GM19395 (cell line): ENCODE data around the gene MDM4.
A peak's percentile ranks its signal among the peaks of the same experiment; 100 is the strongest.

Source experiments
- ATAC-seq: cut with Tn5 transposase; IDR thresholded peaks from one replicate; pipeline ENCODE4 v1.9.1; 2021; ENCODE audit warnings: mild to moderate bottlenecking, moderate library complexity; ENCODE audit not compliant: unreplicated experiment

The MDM4 gene

DNA sequence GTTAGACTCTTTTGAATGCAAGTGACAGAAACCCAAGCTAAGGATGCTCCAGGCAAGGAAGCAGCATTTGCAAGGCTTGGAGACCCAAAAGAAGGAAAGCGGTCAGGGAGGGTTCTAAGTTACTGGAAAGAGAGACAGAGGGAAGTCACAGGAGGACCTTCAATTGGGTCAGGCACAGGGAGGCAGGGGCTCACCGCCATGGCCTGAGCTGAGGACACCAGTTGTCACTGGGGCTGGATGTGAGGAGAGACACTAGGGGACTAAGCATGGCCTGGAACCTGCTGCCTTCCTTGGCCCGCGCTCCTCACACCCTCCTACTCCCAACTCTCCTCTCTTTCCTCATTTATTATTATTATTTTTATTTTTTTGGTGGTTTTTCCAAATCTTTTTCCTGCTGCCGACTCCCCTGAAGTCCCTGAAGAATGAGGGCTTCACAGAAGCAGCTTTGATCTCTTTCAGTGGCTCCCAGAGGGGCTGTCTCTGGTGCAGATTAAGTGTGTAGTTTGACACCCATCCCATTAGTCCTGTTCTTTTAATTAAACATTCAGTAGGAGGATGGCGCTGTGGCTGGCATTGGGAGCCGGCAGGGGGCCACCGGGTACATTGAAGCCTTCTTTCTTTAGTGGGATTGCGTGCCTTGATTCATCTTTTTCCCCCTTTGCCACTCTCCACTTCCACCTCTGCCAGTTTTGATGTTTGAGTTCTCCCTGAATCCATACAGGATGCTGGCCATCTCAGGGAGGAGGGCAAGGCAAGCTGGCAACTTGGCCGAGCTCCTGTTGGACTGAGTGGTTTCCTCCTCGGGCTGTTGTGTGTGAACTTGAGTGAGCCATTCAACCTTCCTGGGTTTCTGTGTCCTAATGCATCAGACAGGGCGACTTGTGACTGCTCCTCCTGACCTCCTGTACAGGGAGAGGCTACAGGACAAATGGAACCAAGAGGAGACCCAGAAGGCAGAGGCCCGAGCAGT lies 59.3 kb downstream of the MDM4 start:
- no peak for ATAC-seq

DNA sequence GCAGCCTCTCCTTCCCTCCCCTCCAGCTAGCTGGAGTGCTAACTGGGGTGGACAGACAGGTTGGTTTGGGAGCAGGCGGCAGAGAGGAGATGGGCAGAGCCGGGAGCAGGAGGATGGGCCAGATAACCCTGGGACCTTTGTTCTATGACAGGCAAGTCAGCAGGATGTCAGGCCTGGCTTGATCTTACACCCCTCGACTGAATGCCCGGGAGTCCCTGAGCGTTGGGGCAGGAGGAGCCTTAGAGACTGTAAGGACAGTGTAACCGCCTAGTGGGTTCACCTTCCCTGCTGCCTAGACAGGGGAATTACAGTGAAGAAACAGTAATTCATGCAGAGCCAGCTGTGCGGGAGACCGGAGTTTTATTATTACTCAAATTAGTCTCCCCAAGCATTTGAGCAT lies 60.2 kb downstream of the MDM4 start:
- ATAC-seq: no peak

DNA sequence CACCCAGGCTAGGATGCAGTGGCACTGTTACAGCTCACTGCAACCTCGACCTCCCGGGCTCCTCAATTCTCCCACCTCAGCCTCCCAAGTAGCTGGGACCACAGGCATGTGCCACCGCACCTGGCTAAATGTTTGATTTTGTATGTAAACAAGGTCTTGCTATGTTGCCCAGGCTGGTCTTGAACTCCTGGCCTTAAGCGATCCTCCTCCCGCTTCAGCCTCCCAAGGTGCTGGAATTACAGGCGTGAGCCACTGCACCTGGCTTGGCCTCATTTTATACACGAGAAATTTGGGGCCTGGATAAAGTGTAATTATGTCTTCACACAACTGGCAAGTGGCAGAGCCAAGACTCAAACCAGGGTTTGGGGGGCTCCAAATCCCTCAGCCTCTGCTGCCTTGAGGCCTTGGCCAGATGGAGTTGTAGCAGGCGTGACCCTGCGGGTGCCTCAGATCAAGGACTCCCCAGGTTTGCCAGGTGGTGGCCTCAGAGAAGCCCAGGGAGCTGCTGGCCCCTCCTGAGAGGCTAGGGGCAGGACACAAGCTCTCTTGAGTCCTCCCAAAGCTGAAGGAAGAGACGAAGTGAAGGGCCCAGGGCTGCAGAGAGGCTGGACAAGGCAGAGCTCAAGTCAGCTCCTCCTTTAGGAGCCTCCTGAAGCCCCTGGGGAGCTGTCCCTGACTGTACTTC lies 61.7 kb downstream of the MDM4 start:
- peak; percentile 7 for ATAC-seq

GRCh38 chr1:204578867-204579664 lies 62.9 kb downstream of the MDM4 start:
- ATAC-seq: peak; percentile 86

GRCh38 chr1:204579681-204580080 lies 63.5 kb downstream of the MDM4 start:
- no peak for ATAC-seq

GRCh38 chr1:204580862-204581261 lies 64.7 kb downstream of the MDM4 start:
- no peak for ATAC-seq

DNA sequence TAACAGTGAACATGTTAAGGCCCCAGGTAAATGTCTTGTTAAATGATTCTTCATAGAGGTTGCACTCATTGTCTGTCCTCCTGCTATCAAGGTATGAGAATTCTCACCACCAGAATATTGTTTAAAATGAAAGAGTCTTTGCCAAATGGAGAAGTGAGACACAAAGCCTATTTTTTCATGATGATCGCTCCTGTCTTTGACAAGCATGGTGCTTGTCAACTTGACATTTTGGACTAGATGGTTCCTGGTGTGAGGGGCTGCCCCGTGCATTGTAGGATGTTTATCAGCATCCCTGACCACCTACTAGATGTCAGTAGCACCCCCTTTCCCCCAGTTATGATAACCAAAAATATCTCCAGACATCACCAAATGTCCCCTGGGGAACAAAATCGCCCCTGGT lies 65.6 kb downstream of the MDM4 start:
- no peak for ATAC-seq

DNA sequence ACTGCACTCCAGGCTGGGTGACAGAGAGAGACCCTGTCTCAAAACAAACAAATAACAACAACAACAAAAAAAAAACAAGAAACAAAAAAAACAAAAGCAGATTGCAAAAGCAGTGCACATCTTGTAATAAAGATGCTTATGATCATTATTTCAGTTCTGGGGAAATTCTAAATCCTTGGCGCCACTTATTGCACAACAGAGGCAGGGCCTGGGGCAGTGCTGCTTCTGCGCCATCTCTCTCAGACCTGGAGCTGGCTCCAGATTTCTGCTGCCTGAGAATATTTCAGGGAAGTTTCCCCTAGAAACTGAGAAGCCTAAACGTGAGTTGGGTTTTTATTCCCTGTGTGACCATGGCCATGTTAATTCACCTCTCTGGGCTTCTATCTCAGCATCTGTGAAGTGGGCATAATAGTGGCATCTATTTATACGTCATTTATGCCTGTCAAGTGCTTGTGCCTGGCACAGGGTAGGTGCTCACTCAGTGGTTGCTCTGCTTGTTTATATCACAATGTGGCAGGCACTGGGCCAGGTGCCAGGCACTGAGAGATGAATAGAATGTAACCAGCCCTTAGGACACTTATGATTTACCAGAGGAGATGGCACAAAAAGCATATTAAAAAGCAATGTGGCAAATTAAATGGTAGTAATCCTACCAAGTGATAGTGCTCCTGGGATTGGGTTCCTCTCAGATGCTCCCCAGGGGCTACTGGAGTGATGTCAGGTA lies 67.9 kb downstream of the MDM4 start:
- ATAC-seq: no peak

- ATAC-seq: no peak
These were observed 68.6 kb downstream of the MDM4 start for GRCh38 chr1:204584699-204585372.

GRCh38 chr1:204587621-204588020 lies 71.4 kb downstream of the MDM4 start:
- ATAC-seq: no peak

DNA sequence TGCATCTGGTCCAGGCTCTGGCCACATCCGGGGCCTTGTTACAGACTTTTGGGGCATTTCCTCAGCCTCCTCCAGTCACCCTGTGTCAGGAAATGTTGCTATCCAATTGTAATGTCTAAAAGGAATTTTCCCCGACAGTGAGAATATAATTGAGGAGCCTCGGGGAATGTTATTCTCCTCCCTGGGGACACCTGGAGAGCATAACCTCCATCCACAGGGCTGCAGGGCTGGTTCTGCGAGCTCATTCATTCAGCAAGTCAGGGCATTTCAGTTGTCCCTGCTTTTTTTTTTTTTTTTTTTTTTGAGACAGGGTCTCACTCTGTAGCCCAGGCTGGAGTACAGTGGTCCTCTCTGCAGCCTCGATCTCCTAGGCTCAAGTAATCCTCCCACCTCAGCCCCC lies 72.6 kb downstream of the MDM4 start:
- no peak for ATAC-seq

DNA sequence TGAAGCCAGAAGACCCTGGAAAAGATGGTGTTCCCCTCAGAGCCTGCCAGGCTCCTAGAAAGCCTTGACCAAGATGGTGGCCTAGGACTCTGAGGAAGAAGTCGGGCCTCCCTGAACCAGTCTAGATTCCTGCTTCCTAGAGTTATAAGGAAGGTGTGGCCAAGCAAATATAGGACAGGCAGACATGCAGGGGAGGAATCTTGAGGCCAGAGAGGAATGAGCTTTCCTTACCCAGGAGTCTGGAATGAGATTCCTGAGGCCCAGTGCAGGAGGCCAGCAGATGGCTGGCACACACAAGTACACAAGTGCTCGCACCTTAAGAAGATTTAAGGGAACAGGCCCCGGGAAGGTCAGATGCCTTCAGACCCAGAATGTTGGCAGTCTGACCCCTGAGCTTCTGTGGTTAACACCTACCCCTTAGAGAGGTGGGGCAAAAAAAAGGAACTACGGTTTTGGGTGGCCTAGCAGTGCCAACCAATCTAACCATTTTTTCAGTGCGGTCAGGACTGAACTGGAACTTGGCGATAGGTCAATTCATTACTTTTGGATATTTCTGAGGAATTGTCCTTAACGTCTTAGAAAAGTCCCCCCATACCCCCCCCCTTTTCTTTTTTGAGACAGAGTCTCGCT lies 73.3 kb downstream of the MDM4 start:
- ATAC-seq: no peak

GRCh38 chr1:204591473-204592090 lies 75.4 kb downstream of the MDM4 start:
- no peak for ATAC-seq

GRCh38 chr1:204592246-204592948 lies 76.2 kb downstream of the MDM4 start:
- no peak for ATAC-seq

- no peak for ATAC-seq
These were observed 82.2 kb downstream of the MDM4 start for GRCh38 chr1:204598319-204598969.

DNA sequence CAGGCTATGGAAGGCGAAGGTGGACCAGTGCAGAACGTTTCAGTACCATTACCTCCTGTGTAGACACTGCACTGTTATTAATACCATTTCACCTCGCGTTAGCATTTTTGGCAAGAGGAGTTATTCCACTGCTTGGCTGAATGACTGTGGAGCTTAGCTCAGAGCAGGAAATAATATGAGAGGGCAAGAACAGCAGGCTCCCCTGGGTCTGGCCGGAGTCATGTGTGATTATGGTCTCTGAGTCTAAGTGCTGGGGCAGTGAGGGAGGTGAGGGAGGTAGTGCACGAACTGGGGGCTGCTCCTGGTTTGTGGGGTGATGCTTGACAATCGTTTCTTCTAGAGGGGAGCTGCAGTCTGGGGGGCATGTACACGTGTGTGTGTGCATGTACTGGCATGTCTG lies 82.9 kb downstream of the MDM4 start:
- ATAC-seq: no peak

GRCh38 chr1:204599596-204599995 lies 83.4 kb downstream of the MDM4 start:
- no peak for ATAC-seq

DNA sequence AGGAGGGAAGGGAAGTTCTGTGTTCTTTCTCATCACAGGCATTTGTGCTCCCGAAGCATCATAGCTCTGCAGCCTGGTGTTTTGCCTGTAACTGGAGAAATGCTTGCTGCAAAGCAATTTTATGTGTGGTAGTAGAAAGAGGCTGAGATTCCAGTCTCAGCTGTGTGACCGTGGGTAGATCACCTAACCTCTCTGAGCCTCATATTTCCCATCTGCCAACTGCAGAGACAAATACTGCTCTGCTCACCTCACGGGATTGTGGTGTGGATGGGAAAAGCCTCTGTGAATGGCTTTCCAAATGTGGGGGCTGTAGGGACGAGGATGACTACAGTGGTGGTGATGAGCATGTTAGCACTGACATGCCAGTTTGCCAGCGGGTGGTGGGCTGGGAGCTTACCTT lies 84.0 kb downstream of the MDM4 start:
- ATAC-seq: no peak
